Stimulated activated CD8-positive, alpha-beta memory T cell treated with anti-CD3 and anti-CD28 coated beads, Interleukin-2, amount 100 ng/mL, for 1 hour (primary cell): ENCODE data around the gene TAF5.
A peak's percentile ranks its signal among the peaks of the same experiment; 100 is the strongest.
"Not testable (repeated sequence)": the region's sequence is repeated elsewhere in the genome, so short reads cannot be mapped to it uniquely, and the experiment has no call there.

Experiments
- DNase-seq, 2 donors: peaks; one replicate each; pipeline ENCODE4 v3.0.0-alpha.2; 2020; ENCODE audit warnings: low read depth in 2 of 2

Gene TAF5

GRCh38 chr10:103413564-103413963, 45.8 kb downstream of the TAF5 start:
- DNase-seq, result no peak

GRCh38 chr10:103415581-103415980, 47.8 kb downstream of the TAF5 start:
- no peak for DNase-seq

- peak; percentile 39 to 45 for DNase-seq
Observed at GRCh38 chr10:103416436-103417147, 48.8 kb downstream of the TAF5 start.

GRCh38 chr10:103417148-103417469, 49.3 kb downstream of the TAF5 start:
- DNase-seq, result not testable (repeated sequence)

GRCh38 chr10:103417601-103418000, 49.8 kb downstream of the TAF5 start:
- no peak for DNase-seq

GRCh38 chr10:103419101-103419500, 51.3 kb downstream of the TAF5 start:
- no peak for DNase-seq

- DNase-seq, result no peak
Observed at GRCh38 chr10:103423748-103424147, 56.0 kb downstream of the TAF5 start.

GRCh38 chr10:103427866-103428265, 60.1 kb downstream of the TAF5 start:
- no peak for DNase-seq

- no peak for DNase-seq
Observed at GRCh38 chr10:103428989-103429643, 61.3 kb downstream of the TAF5 start.

GRCh38 chr10:103429647-103430046, 61.9 kb downstream of the TAF5 start:
- DNase-seq, result no peak

GRCh38 chr10:103431902-103432301, 64.1 kb downstream of the TAF5 start:
- no peak for DNase-seq

- no peak for DNase-seq
Observed at GRCh38 chr10:103433858-103434257, 66.1 kb downstream of the TAF5 start.
